ENCODE results near the gene FOXRED1.
A peak's percentile ranks its signal among the peaks of the same experiment; 100 is the strongest.
"Not testable (repeated sequence)": the region's sequence is repeated elsewhere in the genome, so short reads cannot be mapped to it uniquely, and the experiment has no call there.

Gene FOXRED1

GRCh38 chr11:126277322-126277721 is 8.4 kb downstream of the FOXRED1 start:
- no peak for DNase-seq (ENCODE audit: low read depth, low spot score)

- no peak for DNase-seq (ENCODE audit: low read depth, low spot score)
Measured at GRCh38 chr11:126277780-126278179, 8.8 kb downstream of the FOXRED1 start.

- no peak for DNase-seq (ENCODE audit: low read depth, low spot score)
Measured at GRCh38 chr11:126279191-126279590, 10.2 kb downstream of the FOXRED1 start.

- DNase-seq (ENCODE audit: low read depth, low spot score): no peak
Measured at GRCh38 chr11:126280595-126280994, 11.6 kb downstream of the FOXRED1 start.

- DNase-seq (ENCODE audit: low read depth, low spot score): no peak
Measured at GRCh38 chr11:126281245-126281644, 12.3 kb downstream of the FOXRED1 start.

GRCh38 chr11:126281666-126282175 is 12.8 kb downstream of the FOXRED1 start:
- no peak for DNase-seq (ENCODE audit: low read depth, low spot score)

GRCh38 chr11:126282361-126282735 is 13.4 kb downstream of the FOXRED1 start:
- DNase-seq (ENCODE audit: low read depth, low spot score): no peak

GRCh38 chr11:126282736-126283591 is 14.0 kb downstream of the FOXRED1 start, which contains the start of gene TIRAP:
Gene TIRAP, plus strand, starts transcription at chr11:126283093. Its CDS starts 7,802 bp downstream, at chr11:126290895.
- no peak for DNase-seq (ENCODE audit: low read depth, low spot score)

GRCh38 chr11:126284829-126285228 is 15.9 kb downstream of the FOXRED1 start:
- peak; percentile 80 for DNase-seq (ENCODE audit: low read depth, low spot score)

- DNase-seq (ENCODE audit: low read depth, low spot score): no peak
Measured at GRCh38 chr11:126288237-126288636, 19.3 kb downstream of the FOXRED1 start.

GRCh38 chr11:126290887-126291286 is 21.9 kb downstream of the FOXRED1 start:
- DNase-seq (ENCODE audit: low read depth, low spot score): no peak

GRCh38 chr11:126293726-126294125 is 24.8 kb downstream of the FOXRED1 start:
- DNase-seq (ENCODE audit: low read depth, low spot score): no peak

GRCh38 chr11:126297004-126297403 is 28.1 kb downstream of the FOXRED1 start:
- no peak for DNase-seq (ENCODE audit: low read depth, low spot score)

- DNase-seq (ENCODE audit: low read depth, low spot score): peak; percentile 70
Measured at GRCh38 chr11:126303623-126304456, 34.9 kb downstream of the FOXRED1 start, which contains the start of gene DCPS. Gene DCPS, plus strand, starts transcription at chr11:126304060. Its CDS starts 21 bp downstream, at chr11:126304081.

- DNase-seq (ENCODE audit: low read depth, low spot score): no peak
Measured at GRCh38 chr11:126304457-126305075, 35.6 kb downstream of the FOXRED1 start.

- DNase-seq (ENCODE audit: low read depth, low spot score): no peak
Measured at GRCh38 chr11:126305699-126306098, 36.7 kb downstream of the FOXRED1 start.

- no peak for DNase-seq (ENCODE audit: low read depth, low spot score)
Measured at GRCh38 chr11:126307706-126308105, 38.8 kb downstream of the FOXRED1 start.

- DNase-seq (ENCODE audit: low read depth, low spot score): no peak
Measured at GRCh38 chr11:126308271-126308671, 39.3 kb downstream of the FOXRED1 start.

GRCh38 chr11:126308771-126309170 is 39.8 kb downstream of the FOXRED1 start:
- DNase-seq (ENCODE audit: low read depth, low spot score): not testable (repeated sequence)

GRCh38 chr11:126310200-126310991 is 41.4 kb downstream of the FOXRED1 start:
- peak; percentile 54 for DNase-seq (ENCODE audit: low read depth, low spot score)

GRCh38 chr11:126310992-126311310 is 42.0 kb downstream of the FOXRED1 start:
- DNase-seq (ENCODE audit: low read depth, low spot score): no peak

Measured in smooth muscle cell of the brain vasculature (primary cell).